COR-L47 (cell line): Measurements from ENCODE around the gene SENP8.
"Not testable (repeated sequence)": the region's sequence is repeated elsewhere in the genome, so short reads cannot be mapped to it uniquely, and the experiment has no call there.

Source experiments
- DNase-seq: peaks from one replicate; lab custom pipeline; 2025; lab: John Stamatoyannopoulos, UW

Gene SENP8

DNA sequence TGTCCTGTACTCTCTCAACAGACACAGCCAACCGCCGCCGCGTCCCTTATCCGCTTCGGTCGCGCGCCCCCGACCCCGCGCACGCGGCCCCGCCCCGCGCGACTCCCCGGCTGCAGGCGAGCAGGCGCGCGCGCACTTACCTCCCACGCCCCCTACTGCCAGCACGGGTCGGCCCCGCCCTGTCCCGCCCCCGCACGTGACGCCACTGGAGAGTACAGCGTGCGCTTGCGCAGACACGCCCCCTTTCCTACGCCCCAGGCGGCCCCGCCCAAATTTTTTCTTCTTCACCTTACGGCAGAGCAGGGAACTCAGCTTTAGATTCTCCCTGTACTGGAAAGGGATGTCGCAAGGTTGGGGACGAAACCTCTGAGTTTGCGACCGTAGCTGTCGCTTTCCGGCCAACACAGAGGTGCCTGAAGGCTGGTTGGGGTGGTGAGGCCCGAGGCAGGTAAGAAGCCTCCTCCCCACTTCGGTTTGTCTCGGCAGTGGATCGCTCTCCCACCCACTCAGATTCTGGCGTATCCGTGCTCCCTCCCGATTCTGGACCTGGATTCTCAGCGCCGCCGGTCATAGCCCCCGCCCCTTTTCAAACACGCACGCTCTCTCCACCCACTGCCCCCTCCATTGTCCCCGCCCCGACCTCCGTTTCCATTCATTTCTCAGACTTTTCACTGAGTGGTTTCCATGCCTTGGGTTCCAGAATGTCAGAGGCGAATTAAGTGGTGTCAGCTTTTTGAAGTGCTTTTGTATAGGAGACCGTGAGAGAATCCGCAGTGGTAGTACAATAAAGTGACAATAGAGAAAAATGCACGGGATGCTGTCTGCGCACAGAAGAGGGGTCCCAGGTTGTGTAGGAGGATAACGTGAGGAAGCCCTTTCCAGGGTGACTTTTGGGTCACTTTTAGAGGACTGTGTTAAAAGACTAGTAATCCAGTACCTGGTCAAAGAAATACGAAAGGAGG is at the start of gene SENP8, which contains the start of gene MYO9A:
Gene SENP8 (plus strand): TSS at position 387 of the 962 bp plus-strand sequence. CDS start 21,221 bp downstream, outside the sequence.
Gene MYO9A (minus strand): TSS at position 134 of the 962 bp plus-strand sequence. CDS start 71,587 bp downstream, outside the sequence.
- peak; percentile 98 for DNase-seq

DNA sequence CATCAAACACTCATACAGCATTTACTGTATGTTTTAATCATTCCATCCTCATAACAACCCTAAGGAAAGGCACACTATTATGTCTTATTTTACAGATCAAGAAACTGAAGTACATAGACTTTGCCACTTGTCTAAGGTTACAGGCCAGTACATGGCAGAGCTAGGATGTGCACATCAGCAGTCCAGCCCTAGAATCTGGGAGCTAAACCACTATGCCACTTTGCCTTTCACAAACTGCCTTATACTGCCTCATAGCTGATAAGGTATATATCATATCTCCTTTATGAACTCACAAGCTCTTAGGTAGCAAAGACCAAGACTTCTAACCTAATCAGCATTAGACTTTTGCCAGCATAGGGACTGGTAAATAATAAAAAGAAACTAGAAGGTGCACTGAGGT is 49.3 kb upstream of the SENP8 start:
- no peak for DNase-seq

DNA sequence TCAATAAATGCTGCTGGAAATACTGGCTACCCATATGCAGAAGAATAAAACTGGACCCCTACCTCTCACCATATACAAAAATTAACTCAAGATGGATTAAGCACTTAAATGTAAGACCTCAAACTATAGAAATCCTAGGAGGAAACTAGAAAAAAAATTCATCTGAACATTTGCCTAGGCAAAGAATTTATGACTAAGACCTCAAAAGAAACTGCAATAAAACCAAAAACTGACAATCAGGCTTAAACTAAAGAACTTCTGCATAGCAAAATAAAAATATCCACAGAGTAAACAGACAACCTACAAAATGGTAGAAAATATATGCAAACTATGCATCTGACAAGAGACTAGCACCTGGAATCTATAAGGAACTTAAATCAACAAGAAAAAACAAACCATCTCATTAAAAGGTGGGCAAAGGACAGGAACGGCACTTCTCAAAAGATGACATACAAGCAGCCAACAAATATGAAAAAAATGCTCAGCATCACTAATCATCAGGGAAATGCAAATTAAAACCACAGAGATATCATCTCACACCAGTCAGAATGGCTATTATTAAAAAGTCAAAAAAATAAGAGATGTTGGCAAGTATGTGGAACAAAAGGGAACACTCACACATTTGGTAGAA is 47.3 kb upstream of the SENP8 start:
- no peak for DNase-seq

DNA sequence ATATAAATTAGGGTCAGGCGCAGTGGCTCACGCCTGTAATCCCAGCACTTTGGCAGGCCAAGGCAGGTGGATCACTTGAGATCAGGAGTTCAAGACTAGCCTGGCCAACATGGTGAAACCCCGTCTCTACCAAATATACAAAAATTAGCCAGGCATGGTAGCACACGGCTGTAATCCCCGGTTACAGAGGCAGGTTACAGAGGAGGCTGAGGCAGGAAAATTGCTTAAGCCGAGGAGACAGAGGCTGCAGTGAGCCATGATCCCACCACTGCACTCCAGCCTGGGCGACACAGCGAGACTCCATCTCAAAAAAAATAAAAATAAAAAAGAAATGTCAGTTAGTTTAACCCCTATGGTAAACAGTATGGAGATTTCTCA is 46.8 kb upstream of the SENP8 start:
- DNase-seq: not testable (repeated sequence)

DNA sequence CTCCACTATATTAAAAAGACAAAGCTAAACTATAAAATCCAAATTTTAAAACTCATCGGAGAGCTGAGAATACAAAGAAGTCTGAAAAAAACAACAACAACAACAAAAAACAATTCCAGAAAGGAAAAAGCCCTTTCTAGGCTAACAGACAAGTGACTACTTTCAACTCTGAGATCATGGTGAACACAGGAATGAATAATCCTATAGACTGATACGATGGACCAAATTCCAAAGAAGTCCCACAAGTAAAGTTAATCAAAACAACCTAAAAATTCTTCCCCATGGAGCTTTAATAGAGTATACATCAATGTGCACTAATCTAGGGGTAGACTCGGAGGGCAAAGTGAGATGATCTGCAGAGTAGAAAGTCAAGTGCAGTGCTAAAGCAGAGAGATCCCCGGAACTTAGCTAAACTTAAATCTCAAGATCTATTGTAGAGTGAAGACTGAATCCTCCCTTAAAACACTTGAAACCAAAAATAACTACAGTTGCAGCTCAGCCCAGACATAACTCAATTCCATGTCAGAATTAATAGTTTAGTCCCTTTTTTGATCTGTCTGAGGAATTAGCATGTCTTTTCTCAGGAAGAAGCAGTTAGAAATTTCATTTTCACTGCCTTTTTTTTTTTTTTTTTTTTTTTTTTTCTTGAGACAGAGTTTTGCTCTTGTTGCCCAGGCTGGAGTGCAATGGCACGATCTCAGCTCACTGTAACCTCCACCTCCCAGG is 43.7 kb upstream of the SENP8 start:
- no peak for DNase-seq

DNA sequence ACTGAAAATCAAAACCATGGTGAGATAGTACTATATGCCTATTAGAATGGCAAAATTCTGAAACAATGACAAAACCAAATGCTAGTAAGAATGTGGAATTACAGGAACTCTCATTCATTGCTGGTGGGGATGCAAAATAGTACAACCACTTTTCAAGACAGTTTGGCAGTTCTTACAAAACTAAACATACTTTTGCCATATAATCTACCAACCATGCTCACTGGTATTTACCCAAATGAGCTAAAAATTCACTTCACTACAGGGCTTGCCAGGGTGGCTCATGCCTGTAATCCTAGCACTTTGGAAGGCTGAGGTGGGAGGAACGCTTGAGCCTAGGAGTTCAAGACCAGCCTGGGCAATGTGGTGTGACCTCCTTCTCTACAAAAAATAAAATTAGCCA is 40.3 kb upstream of the SENP8 start:
- DNase-seq: no peak

DNA sequence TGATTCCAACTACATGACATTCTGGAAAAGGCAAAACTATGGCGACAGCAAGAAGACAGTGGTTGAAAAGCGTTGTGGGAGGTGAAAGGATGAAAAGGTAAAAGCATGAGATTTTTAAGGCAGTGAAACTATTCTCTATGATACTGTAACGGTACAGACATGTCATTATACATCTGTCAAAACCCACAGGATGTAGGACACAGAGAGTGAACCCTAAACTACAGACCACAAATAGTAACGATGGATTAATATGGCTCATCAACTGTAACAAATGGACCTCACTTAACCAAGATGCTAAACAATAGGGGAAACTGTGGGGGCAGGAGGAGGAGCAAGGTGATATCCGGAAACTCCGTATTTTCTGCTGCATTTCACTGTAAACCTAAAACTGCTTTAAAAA is 39.3 kb upstream of the SENP8 start:
- DNase-seq: no peak

DNA sequence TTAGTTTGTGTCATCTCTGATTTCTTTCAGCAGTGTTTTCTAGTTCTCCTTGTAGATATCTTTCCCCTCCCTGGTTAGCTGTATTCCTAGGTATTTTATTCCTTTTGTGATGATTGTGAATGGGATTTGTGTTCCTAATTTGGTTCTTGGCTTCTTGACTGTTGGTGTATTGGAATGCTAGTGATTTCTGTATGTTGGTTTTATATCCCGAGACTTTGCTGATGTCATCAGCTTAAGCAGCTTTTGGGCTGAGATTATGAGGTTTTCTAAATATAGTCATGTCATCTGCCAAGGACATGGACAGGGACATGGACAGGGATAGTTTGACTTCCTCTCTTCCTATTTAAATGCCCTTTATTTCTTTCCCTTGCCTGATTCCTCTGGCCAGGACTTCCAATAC is 36.0 kb upstream of the SENP8 start:
- no peak for DNase-seq

DNA sequence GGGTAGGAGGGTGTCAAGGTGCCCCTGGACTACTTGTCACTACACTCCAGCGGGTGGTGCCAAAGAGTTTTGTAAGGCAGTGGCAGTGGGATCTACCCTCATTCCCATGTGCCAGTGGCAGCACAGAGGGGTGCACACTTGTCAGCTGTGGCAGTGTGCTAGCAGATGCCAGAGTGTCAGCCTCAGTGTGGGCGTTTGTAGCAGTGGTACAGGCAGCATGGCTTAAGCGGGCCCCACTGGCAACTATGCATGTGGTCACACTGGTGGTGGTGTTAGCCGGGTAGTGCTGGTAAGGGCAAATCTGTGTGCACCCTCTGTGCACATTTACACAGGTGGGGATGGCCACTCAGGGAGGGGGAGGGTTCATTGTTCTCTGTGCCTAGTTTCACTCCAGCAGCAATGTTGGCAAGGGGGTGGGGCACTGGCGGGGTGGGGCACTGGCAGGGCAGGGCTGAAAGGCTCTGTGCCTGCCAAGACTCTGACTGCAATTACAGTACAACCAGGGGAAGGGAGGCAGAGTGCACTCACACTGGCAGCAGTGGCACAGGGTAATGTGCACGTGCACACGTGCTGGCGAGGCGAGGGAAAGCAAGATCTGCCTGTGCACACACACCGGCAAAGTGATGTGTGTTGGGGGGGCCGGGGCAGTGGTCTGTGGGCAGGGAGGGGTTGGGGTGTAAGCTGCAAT is 32.0 kb upstream of the SENP8 start:
- peak; percentile 68 for DNase-seq

DNA sequence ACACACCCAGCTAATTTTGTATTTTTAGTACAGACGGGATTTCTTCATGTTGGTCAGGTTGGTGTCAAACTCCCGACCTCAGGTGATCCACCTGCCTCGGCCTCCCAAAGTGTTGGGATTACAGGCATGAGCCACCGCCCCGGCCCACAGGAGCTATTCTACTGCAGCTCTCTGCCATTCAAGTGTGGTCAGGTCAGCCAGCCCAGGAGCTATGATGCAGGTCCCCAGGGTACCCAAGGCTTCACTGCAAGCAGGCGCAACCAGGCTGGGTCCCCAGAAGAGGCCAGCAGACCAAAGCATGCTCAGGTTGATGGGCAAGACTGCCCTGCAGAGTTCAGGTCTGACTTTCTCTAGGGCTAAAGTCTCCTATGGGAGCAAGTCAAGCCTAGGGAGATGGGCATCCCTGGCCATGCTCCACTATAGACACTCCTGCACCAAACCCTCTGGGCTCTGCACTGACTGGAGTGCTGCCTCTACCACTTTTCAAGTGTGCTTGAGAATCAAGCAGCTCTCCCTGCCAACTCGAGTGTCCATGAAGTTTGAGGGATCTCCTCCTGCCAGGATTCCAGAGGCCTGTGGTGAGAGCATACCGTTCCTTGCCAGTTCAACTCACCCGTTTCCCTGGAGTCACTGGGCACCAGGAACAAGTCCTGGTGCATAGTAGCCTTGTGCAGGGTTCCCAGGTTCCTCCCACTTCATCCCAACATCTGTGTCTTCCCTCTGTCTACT is 31.1 kb upstream of the SENP8 start:
- no peak for DNase-seq

DNA sequence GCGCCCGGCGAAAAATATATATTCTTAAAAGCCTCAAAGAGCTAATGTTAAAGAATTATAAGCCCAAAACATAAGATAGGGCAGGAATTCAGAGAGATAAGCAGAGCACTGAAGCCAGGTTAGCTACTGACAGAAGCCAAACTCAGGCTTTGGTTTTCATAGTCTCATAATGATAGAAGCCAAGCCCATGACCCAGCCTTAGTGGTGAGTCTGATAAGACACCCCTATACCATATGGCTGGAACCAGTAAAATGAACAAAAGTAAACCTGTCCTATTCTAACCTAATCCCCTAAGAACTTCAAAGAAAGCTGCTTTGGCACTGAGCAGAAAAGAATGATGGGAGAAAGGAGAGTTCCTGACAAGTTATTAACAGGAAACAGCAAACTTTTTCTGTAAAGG is 26.2 kb upstream of the SENP8 start:
- DNase-seq: no peak

DNA sequence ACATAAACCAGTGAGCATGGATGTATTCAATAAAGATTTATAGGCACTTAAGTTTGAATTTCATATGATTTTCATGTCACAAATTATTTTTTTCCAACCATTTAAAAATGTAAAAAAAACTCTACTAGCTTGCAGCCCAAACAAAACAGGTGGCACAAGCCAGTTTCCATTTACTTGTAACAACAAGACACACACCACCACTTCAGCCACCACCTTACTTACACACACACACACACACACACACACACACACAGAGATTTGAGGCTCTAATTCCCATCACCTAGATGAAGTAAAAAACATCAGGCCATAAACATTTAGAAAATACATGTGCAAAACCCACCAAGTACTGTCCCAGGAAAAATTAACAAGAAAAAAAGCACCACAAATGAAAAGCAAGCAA is 25.5 kb upstream of the SENP8 start:
- DNase-seq: no peak

DNA sequence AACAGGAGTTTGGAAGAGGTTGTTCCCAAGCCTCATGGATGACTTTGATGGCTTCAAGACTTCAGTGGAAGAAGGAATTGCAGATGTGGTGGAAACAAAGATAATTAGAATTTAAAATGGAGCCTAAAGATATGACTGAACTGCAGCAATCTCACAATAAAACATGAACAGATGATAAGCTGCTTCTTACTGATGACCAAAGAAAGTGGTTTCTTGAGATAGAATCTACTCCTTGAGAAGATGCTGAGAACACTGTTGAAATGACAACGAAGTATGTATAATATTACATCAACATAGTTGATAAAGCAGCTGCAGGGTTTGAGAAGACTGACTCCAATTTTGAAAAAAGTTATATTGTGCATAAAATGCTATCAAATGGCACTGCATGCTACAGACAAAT is 21.4 kb upstream of the SENP8 start:
- no peak for DNase-seq

DNA sequence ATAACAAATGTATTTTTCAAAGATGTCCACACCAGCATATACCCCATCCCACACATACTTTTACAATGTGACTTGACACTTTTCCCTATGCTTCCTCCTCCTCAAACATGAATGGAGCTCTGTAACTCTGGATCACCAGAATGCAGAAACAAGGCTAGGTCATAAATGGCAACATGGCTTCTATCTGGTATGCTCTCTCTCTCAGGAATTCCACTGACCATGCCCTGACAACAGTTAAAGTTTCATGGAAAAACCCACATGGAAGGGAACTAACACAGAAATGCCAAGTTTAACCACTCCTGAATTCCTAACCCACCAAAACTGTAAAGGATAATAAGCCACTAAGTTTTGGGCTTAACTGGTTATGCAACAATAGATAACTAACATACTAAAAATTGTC is 20.2 kb upstream of the SENP8 start:
- DNase-seq: no peak

DNA sequence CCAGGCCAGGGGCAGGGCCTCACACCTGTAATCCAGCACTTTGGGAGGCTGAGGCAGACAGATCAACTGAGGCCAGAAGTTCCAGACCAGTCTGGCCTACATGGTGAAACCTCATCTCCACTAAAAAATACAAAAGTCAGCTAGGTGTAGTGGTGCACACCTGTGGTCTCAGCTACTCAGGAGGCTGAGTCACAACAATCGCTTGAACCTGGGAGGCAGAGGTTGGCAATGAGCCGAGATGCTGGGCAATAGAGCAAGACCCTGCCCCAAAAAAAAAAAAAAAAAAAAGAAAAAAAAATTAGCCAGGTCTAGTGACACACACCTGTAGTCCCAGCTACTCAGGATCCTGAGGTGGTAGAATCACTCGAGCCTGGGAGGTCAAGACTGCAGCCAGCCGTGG is 19.0 kb upstream of the SENP8 start:
- no peak for DNase-seq

DNA sequence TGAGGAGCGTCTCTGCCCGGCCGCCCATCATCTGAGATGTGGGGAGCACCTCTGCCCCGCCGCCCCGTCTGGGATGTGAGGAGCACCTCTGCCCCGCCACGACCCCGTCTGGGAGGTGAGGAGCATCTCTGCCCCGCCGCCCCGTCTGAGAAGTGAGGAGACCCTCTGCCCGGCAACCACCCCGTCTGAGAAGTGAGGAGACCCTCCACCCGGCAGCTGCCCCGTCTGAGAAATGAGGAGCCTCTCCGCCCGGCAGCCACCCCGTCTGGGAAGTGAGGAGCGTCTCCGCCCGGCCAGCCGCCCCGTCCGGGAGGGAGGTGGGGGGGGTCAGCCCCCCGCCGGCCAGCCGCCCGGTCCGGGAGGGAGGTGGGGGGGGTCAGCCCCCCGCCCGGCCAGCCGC is 17.7 kb upstream of the SENP8 start:
- not testable (repeated sequence) for DNase-seq

DNA sequence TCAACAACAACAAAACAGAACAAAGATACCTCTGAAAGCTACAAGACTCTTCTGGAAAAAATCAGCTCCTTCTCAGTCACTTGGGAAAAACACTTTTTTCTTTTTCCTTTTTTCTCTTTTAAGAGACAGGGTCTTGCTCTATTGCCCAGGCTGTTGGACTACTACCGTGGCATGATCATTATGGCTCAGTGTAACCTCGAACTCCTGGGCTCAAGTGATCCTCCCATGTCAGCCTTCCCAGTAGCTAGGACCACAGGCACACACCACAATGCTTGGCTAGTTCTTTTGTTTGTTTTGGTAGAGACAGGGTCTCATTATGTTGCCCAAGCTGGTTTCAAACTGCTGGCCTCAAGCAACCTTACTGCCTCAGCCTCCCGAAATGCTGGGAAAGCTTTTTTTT is 13.1 kb upstream of the SENP8 start:
- no peak for DNase-seq

DNA sequence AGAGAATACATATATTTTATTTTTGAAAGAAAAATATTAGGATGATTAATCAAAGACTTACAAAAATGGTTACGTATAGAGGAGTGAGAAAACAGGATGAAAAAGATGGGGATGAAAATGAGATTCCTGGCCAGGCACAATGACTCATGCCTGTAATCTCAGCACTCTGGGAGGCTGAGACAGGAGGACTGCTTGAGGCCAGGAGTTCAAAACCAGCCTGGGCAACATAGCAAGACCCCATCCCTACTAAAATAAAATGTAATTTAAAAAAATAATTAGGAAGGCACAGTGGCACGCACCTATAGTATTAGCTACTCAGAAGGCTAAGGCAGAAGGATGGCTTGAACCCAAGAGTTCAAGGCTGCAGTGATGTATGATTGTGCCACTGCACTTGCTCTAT is 12.1 kb upstream of the SENP8 start:
- no peak for DNase-seq

DNA sequence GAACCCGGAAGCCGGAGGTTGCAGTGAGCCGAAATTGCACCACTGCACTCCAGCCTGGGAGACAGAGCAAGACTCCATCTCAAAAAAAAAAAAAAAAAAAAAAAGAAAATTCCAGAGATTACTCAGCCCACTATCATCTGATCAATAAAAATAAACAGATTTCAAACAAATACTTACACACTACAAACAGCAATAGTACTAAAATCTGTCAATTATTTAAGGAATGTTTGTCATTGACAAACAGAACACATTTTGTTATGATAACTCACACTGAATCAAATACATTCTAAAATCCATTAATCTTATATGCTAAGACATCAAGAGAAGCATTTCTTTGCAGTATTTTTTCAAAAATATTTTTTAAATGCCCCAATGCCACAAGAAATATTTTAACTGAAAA is 7.8 kb upstream of the SENP8 start:
- no peak for DNase-seq

DNA sequence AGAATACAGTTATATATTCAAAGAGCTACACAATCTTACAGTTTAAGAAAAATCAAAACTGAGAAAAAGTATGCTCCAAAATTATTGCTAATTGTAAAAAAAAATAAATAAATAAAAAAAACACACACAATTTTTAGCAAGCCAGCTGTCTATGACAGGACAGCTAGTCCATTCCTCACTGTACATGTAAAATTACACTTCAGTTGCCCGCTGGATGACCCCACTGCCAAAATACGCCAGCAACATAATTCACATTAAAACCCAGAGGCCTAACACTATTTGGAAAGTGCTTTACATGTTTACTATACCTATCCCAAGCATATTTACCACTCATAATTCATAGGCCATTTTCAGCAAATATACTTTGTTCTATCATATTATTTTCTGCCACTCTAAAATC is 6.1 kb upstream of the SENP8 start:
- DNase-seq: no peak

DNA sequence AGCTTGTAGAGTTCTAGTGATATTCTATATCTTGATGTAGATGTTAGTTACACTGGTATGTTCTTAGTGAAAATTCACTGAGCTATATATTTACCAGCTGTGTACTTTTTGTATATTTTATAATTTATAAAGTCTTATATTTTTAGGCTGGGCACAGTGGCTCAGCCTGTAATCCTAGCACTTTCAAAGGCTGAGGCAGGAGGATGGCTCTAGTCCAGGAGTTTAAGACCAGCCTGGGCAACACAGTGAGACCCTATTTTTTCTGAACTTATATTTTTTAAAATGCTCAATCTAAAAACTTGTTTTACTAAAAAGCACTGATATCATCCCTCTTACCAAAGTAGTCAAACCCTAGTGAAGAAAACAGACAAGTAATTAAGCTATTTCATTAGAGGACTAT is 5.4 kb upstream of the SENP8 start:
- DNase-seq: no peak
